Stomach (tissue), 4 donors: Measurements from ENCODE around the gene MBD3L1.

ENCODE experiments used
- CTCF ChIP-seq, 7 experiments: fragments of 450-650 bp in 4 of 7; fragments of 200-600 bp in 3 of 7; sonication (generic) in 3 of 7; IDR thresholded peaks; one replicate each; pipeline ENCODE4 v1.5.1; 2016 to 2019; ENCODE audit warnings: antibody characterized with exemption in 7 of 7, control low read depth in 2 of 7, mild to moderate bottlenecking in 1 of 7
- POLR2A ChIP-seq, 4 donors: fragments of 450-650 bp; IDR thresholded peaks; one replicate each; pipeline ENCODE4 v1.6.1; 2016; ENCODE audit warnings: antibody characterized with exemption in 4 of 4, control low read depth in 2 of 4, mild to moderate bottlenecking in 1 of 4, moderate library complexity in 1 of 4
- POLR2AphosphoS5 ChIP-seq, 3 donors: sonication (generic); formaldehyde crosslinking; IDR thresholded peaks; one replicate each; pipeline ENCODE4 v1.6.1; 2016; ENCODE audit warnings: antibody characterized with exemption in 3 of 3

- TF ChIP-seq CTCF (IDR thresholded peaks at IDR 0.05) (no peak), POLR2A (IDR thresholded peaks at IDR 0.05) (no peak), POLR2AphosphoS5 (IDR thresholded peaks at IDR 0.05) (no peak)
These were observed 18.3 kb downstream of the MBD3L1 start for GRCh38 chr19:8850488-8850887.
